ENCODE results near the gene FAM219A.
"Not testable (repeated sequence)": the region's sequence is repeated elsewhere in the genome, so short reads cannot be mapped to it uniquely, and the experiment has no call there.

Gene FAM219A

DNA sequence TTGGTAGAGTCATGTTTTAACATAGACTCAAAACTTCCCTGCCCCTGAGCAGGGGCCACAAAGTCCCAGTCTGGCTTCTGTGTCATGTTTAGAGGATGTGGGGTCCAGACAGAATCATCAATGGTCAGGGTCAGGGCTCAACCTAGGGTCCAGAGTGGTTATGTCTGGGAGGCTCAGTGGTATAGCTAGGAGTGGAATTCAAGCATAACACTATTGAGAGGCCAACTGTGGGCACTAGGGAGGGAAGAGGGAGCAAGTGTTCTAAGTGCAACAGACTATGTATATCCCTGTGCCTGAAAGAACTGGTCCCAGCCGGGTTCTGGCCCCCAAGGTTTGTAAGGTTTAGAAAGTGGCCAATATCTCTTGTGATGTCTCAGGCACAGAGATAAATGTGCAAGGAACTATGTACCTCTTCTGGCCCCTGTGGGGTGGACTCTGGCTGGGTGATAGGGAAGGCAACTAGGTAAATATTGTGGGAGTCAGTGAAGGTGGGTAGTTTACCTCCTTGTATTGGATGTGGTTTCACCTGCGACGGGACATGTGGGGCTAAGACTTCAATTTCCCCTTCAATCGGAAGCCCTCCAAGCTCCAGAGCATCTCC lies 95.7 kb downstream of the FAM219A start:
- no peak overlapping the region for H3K4me3 ChIP-seq (ENCODE audit: low read depth, low read length)
- in situ Hi-C loops (cut with HindIII; ENCODE audit: low sequenced_read_pairs), result no loop called here
- no peak for DNase-seq (ENCODE audit: low read depth)
- TF ChIP-seq, protein P1, sequence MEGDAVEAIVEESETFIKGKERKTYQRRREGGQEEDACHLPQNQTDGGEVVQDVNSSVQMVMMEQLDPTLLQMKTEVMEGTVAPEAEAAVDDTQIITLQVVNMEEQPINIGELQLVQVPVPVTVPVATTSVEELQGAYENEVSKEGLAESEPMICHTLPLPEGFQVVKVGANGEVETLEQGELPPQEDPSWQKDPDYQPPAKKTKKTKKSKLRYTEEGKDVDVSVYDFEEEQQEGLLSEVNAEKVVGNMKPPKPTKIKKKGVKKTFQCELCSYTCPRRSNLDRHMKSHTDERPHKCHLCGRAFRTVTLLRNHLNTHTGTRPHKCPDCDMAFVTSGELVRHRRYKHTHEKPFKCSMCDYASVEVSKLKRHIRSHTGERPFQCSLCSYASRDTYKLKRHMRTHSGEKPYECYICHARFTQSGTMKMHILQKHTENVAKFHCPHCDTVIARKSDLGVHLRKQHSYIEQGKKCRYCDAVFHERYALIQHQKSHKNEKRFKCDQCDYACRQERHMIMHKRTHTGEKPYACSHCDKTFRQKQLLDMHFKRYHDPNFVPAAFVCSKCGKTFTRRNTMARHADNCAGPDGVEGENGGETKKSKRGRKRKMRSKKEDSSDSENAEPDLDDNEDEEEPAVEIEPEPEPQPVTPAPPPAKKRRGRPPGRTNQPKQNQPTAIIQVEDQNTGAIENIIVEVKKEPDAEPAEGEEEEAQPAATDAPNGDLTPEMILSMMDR (IDR thresholded peaks at IDR 0.05; ENCODE audit: low read depth, low read length, missing control alignments), result no peak

DNA sequence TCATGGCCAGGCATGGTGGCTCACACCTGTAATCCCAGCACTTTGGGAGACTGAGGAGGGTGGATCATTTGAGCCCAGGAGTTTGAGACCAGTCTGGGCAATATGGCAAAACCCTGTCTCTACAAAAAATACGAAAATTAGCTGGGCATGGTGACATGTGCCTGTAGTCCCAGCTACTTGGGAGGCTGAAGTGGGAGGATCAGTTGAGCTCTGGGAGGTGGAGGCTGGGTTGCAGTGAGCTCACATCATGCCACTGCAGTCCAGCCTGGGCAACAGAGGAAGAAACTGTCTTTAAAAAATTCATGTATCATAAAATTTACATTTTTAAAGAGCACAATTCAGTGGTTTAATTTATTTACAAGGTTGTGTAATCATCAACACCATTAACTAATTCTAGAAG lies 105.4 kb downstream of the FAM219A start:
- DNase-seq (ENCODE audit: low read depth); in situ Hi-C loops (cut with HindIII; ENCODE audit: low sequenced_read_pairs); H3K4me3 ChIP-seq (ENCODE audit: low read depth, low read length): not testable (repeated sequence)

DNA sequence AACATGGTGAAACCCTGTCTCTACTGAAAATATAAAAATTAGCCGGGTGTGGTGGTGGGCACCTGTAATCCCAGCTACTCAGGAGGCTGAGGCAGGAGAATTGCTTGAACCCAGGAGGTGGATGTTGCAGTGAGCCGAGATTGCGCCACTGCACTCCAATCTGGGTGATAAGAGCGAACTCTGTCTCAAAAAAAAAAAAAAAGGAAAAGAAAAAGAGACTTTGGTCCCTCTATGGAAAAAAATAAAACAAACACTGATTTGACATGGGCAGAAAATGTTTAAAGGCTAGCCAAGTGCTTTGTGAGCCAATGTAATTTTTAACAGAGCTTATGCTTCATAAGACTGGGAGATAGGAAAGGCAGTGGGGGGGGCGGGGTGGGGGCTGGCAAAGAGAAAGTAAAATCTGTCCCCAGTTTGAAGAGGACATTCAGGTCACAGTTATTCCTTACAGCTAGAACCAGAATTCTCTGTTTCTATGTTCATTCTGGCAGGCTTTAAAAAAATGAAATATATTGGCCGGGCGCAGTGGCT lies 106.2 kb downstream of the FAM219A start:
- H3K4me3 ChIP-seq (ENCODE audit: low read depth, low read length); in situ Hi-C loops (cut with HindIII; ENCODE audit: low sequenced_read_pairs); DNase-seq (ENCODE audit: low read depth): not testable (repeated sequence)

DNA sequence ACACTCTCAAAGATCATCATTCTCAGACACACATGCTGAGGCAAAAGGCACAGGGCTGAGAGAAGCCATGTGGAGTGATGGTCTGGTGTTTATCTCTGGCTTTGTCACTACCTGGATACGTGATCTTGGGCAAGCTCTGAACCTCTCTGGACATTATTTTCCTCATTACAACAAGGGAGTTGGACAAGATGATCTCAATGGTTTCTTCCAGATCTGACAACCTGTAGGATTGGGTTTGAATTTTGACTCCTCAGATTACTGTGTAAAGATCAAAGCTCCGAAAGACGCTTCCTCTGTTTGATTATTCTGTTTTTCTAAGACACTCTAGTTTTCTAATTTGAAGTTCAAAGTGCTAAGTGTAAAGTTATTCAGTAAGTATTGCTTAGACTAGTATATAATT lies 109.0 kb downstream of the FAM219A start:
- in situ Hi-C loops (cut with HindIII; ENCODE audit: low sequenced_read_pairs), result no loop called here
- TF ChIP-seq, protein P1 (IDR thresholded peaks at IDR 0.05; ENCODE audit: low read depth, low read length, missing control alignments), result no peak
- DNase-seq (ENCODE audit: low read depth), result no peak
- H3K4me3 ChIP-seq (ENCODE audit: low read depth, low read length), result no peak overlapping the region
